Vagina (tissue), 2 donors: ENCODE results near the gene RABGAP1L.

Experiments
- POLR2A ChIP-seq, 2 donors: fragments of 450-650 bp; IDR thresholded peaks; one replicate each; pipeline ENCODE4 v1.6.1; 2017; ENCODE audit warnings: antibody characterized with exemption in 2 of 2, mild to moderate bottlenecking in 2 of 2, moderate library complexity in 2 of 2
- POLR2AphosphoS5 ChIP-seq, 2 donors: sonication (generic); formaldehyde crosslinking; IDR thresholded peaks; one replicate each; pipeline ENCODE4 v1.9.0; 2017; ENCODE audit warnings: antibody characterized with exemption in 2 of 2, mild to moderate bottlenecking in 2 of 2, low read depth in 1 of 2; ENCODE audit not compliant: insufficient read depth in 1 of 2
- TF ChIP-seq, protein P1 (sequence below), 3 experiments: fragments of 450-650 bp in 2 of 3; fragments of 200-600 bp in 1 of 3; sonication (generic) in 1 of 3; IDR thresholded peaks; one replicate each; pipeline ENCODE4 v1.5.1; 2017 to 2019; ENCODE audit warnings: antibody characterized with exemption in 3 of 3, mild to moderate bottlenecking in 2 of 3, moderate library complexity in 2 of 3

DNA sequence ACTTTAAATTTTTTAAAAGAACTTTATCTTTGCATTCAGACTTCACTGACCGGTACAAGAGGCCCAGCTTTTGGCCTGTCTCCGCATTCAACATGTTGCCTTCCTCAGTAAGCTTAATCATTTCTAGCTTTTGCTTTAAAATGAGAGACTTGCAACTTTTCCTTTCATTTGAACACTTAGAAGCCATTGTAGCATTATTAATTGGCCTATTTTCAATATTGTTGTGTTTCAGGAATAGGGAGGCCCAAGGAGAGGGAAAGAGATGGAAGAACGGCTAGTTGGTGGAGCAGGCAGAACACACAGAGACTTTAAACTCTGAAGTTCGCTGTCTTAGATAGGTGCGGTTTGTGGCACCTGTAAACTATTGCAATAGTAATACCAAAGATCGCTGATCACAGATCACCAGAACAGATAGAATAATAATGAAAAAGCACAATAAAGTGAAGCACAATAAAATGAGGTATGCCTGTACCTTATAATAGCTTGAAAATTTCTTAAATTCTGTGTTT, 31.4 kb downstream of the RABGAP1L start:
- TF ChIP-seq, protein P1, sequence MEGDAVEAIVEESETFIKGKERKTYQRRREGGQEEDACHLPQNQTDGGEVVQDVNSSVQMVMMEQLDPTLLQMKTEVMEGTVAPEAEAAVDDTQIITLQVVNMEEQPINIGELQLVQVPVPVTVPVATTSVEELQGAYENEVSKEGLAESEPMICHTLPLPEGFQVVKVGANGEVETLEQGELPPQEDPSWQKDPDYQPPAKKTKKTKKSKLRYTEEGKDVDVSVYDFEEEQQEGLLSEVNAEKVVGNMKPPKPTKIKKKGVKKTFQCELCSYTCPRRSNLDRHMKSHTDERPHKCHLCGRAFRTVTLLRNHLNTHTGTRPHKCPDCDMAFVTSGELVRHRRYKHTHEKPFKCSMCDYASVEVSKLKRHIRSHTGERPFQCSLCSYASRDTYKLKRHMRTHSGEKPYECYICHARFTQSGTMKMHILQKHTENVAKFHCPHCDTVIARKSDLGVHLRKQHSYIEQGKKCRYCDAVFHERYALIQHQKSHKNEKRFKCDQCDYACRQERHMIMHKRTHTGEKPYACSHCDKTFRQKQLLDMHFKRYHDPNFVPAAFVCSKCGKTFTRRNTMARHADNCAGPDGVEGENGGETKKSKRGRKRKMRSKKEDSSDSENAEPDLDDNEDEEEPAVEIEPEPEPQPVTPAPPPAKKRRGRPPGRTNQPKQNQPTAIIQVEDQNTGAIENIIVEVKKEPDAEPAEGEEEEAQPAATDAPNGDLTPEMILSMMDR (IDR thresholded peaks at IDR 0.05), result no peak
- TF ChIP-seq POLR2A (IDR thresholded peaks at IDR 0.05) (no peak), POLR2AphosphoS5 (IDR thresholded peaks at IDR 0.05; ENCODE audit: insufficient read depth in 1 of 2, low read depth in 1 of 2) (no peak)
